Posterior cingulate gyrus (tissue), 11 donors: ENCODE data around the gene MRC2.

Experiments used
- DNase-seq, 10 donors: peaks; one replicate each; pipeline versions ENCODE4 v3.0.0 to v3.0.0-alpha.2; 2020 to 2021; ENCODE audit warnings: mixed read lengths in 3 of 10
- intact Hi-C: fragments of 100-400 bp; cut with DNase I; formaldehyde crosslinking; loops from one replicate; pipeline ENCODE4 v1.15.1; 2023

MRC2 gene

GRCh38 chr17:62712171-62712581 lies 84.7 kb downstream of the MRC2 start:
- DNase-seq: no peak
- intact Hi-C loops: no loop called here

GRCh38 chr17:62713086-62713881 lies 85.8 kb downstream of the MRC2 start:
- DNase-seq: no peak
- intact Hi-C loops: no loop called here

DNA sequence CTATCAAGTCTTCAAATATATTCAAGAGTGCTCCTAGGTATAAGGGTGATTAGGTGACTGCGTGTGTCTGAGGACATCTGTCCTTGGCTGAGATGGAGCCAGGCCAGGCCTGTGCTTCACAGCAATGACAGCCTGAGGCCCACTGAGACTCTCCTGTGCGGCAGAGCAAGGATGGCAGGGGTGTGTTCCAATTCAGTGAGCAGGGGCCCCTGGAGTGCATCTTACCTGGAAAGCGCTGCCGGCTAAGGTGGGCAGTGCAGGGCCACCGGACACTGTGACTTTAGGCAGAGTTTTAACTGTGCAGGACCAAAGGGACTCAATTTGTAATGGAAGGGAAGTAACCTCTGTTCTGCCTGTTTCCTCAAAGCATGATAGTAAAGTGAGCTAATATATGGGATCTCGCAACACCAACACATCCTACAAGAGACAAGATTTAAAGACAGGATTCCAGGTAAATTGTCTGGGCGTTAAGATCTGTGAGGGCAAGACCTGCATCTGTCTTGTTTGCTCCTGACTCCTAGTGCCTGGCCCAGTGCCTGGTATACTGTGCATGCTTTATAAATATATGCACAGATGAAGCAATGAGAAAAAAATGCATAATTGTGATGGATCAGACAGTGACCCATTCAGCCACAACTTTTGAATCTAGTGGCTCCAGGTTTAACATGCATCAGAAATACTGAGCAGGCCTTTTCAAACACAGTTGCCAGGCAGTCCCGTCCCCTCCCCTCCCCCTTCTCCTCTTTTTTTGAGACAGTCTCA lies 86.7 kb downstream of the MRC2 start:
- no peak for DNase-seq

GRCh38 chr17:62715882-62716390 lies 88.5 kb downstream of the MRC2 start:
- DNase-seq: no peak
- intact Hi-C loops: no loop called here

More for the DNA sequence above, 86.7 kb downstream of the MRC2 start:
- intact Hi-C loops: no loop called here

DNA sequence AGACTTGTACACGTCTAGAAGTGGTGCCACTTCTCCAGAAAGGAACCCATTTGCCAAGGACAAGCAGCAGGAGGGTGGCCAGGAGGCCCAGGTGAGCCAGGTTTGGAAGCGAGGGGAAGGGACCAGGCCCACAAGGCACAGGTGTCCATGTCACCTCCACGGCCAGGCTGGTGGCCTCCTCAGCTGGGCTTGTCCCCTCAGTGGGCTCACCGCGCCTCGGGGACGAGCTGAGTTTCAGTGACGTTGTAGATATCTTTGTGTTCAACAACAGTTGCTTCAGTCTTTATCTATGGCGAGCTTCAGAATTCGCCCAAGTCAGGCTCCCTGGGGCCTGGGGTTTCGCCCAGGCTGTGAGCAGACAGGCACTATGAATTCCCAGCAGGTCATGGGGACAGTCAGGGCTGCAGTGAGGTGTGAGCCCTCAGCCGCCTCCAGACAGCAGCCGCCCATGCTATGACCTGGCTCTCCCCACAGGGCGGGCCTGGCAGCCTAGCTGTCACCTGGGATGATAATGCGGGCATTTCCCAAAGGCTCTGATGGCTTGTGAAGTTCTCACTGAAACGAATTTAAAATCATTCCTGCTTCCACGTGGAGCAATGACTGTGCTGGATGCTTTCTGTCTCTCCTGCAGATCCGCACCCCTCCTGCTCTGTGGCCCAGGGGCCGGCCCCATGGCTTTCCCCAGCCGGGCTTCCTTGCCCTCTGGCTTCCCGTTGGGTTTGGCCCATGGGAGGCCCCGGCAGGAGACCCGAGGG lies 89.5 kb downstream of the MRC2 start:
- peak in 1 of 10 donors; percentile 79 for DNase-seq
- intact Hi-C loops: no loop called here

GRCh38 chr17:62717589-62717855 lies 90.1 kb downstream of the MRC2 start:
- intact Hi-C loops: no loop called here
- no peak for DNase-seq

DNA sequence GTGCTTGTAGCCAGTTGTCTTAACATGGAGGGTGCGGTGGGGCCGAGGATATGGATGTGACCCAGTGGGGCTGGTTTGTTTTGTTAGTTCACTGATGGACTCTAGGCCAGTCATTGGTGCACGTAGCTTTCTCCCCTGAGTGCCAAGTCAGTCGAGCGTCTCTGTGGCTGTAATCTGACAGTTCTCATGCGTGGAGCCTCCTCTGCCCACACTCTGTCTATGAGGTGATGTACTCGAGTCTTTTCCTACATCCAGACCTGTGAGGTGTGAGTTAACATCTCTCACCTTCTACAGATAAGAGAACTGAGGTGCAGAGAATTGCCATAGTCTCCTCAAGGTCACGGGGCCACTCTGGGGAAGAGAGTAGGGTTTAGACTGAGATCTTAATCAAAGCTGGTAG lies 90.4 kb downstream of the MRC2 start:
- intact Hi-C loops: no loop called here
- no peak for DNase-seq

DNA sequence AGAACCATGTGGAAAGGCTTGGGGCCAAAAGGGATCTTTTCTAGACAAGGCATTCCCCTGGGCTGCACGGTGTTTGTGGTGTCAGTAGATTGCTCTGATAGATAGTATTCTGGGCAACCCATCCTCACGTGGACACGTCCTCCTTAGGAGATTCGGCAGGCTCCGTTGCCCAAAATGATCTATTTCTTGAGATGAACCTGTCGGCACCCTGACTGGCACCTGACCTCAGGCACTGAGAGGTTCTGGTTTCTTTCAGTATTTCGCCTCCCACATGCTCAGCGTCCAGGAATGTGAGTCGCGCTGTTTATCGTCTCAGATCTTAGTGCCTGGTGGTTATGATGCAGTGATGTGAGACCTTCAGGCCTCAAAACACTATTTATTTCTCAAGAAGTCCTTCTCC lies 91.0 kb downstream of the MRC2 start:
- intact Hi-C loops: no loop called here
- DNase-seq: no peak

DNA sequence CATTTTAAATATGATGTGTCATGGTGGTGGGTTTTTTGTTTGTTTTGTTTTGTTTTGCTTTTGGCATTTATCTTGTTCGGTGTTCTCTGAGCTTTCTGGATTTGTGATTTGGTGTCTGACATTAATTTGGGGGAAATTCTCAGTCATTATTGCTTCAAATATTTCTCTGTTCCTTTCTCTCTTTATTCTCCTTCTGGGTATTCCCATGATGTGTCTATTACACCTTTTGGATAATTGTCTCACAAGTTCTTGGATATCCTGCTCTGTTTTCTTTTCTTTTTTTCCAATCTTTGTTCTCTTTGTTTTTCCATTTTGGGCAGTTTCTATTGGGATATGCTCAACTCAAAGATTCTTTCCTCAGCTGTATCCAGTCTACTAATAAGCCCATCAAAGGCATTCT lies 92.1 kb downstream of the MRC2 start:
- intact Hi-C loops: no loop called here
- no peak for DNase-seq

DNA sequence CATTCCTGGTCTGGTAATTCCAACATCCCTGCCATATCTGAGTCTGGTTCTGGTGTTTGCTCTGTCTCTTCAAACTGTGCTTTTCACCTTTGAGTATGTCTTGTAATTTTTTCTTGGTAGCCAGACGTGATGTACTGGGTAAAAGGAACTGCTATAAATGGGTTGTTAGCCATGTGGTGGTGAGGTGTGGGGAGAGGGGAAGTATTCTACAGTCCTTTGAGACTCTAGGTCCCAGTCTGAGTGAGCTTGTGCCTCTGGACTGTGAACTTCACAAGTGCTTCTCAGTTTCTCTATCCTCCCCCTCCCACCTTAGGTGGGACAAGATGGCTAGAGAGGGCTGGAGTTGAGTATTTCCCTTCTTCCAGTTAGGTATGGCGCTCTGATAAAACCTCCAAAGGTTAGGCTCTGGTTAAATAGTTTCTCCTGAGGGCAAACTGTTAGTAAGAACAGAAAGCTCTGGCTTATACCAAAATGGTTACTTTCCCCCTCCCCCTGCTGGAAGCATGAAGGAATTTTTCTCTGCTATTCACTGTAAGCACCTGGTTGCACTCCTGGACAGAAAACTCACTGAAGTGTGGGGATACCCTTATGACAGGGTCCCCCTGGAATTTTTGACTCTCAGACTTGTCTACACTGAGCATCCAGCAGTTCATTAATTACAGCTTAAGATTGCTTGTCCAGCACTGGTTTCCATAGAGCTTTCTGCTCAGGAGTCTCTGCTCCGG lies 92.8 kb downstream of the MRC2 start:
- intact Hi-C loops: no loop called here
- no peak for DNase-seq

DNA sequence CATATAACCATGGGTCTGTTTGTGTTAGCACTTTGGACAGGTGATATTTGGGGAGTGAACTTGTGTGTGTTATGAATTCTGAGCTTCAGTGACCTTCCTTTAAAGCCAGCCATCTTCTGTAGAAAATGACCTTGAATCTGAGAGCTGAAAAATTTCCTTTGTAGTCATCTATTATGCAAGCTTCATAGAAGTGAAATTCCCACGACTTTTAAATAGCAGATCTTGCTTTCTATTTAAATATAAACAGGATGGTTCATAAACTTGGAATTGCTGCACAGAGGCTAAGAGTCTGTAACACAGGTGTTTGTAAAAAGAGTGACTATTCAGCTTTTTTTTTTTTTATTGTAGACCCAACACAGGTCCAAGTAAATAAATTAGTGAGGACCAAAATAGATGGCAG lies 95.2 kb downstream of the MRC2 start:
- intact Hi-C loops: no loop called here

DNA sequence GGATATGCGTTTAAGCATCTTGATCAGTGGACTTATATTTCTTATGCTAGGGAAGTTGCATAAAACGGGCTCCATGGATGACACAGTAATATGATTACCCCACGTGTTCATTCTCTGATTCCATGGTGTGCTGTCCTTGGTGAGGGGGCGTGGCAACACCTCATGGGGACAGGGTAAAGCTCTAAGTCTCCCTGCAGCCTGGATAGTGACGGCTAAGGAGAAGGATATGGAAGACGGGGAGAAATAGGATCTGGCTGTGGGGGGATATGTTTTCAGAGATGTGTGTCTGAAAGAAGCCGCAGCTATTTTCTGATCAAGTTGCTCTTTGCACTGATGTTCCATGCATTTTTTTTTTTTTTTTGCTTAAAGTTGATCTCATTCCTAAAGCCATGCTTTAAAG lies 96.4 kb downstream of the MRC2 start:
- intact Hi-C loops: no loop called here
- DNase-seq: no peak

More for the DNA sequence above, 95.2 kb downstream of the MRC2 start:
- DNase-seq: no peak

GRCh38 chr17:62724398-62725146 lies 97.1 kb downstream of the MRC2 start:
- DNase-seq: peak in 5 of 10 donors; percentile 22 to 89 (median 50)
- intact Hi-C loops: no loop called here

- no peak for DNase-seq
- intact Hi-C loops: no loop called here
Measured at GRCh38 chr17:62725791-62726249, 98.3 kb downstream of the MRC2 start.

- DNase-seq: no peak
- intact Hi-C loops: no loop called here
Measured at GRCh38 chr17:62727916-62728672, 100.6 kb downstream of the MRC2 start.

GRCh38 chr17:62732125-62732524 lies 104.7 kb downstream of the MRC2 start:
- intact Hi-C loops: no loop called here
- no peak for DNase-seq

DNA sequence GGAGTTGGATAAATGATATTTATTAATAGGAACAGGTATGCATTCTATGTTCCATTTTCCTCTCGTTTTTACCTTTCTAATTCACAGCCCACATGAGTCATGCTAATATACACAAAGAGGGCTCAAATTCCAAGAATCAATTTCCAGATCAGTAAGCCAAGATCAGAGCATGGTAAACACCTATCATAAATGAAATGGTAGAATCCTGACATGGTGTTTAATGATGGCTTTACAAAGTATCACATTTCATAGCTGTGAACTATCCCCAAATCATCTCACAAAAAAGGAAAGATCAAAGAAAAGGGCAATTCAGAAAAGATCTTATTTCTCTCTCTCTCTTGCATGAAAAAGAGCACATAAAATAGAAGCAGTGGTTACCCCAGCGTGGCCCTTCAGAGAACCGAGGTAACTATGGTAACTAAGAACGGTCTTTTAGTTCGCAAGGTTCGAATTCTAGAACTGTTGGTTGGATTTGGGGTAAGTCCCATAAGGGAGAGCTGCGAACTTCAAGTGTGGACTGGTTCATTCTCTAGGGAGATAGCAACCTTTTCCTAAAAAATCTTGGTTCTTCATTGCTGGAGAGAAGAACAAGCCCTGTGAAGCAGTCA lies 107.7 kb downstream of the MRC2 start:
- intact Hi-C loops: no loop called here
- no peak for DNase-seq

DNA sequence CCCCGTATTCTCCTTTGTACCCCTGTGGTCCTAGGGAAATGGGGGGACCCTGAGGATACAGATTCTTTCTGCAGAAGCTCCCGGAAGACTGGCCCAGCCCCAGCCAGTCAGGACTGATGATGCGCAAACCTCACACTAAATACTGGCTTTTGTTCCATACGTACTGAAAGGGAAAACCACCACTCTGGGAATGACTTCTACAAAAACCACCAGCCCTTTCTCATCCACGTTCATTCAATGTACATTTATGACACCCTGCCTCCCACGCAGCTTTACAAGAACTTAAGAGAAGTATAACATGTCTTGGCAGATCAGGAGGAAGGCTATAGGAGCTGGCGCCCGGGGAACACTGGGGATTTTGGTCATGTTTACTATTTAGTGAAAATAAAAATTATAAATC lies 110.0 kb downstream of the MRC2 start:
- no peak for DNase-seq
- intact Hi-C loops: no loop called here

DNA sequence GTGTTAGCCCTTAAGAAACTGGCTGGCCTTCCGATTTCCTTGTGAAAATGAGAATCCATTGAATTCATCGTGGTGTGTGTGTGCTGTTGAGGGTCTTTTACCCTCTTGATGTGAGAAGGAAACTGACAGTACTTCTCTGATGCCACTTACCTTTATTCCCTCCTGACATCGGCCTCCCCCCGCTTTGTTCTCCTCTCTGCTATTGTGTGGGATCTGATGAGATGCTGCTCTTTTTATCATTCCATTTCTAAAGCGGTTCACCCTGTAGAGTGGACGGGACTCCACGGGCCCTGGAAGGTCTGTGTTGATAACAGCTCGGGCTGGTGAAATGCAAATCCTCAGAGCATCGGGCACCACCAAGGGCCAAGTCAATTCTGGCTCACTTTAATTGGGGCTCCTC lies 110.8 kb downstream of the MRC2 start:
- DNase-seq: no peak
- intact Hi-C loops: no loop called here
